BE2C (cell line): Measurements from ENCODE around the gene PRKN. TPM values are rescaled to one million over a fixed set of nuclear protein-coding genes. Genes with fewer than 3 reads are reported as not detected.

Source experiments
- DNase-seq: peaks from one replicate; pipeline ENCODE4 v3.0.0-alpha.2; 2020
- H3K27me3 ChIP-seq: fragments of 250-450 bp; sonication (Bioruptor Pico); 2 replicates; pipeline ENCODE4 v1.5.1; 2020; ENCODE audit warnings: mild to moderate bottlenecking
- H3K36me3 ChIP-seq: fragments of 250-450 bp; sonication (Bioruptor Pico); 2 replicates; pipeline ENCODE4 v1.5.1; 2020; ENCODE audit warnings: mild to moderate bottlenecking
- H3K4me1 ChIP-seq: fragments of 250-450 bp; sonication (Bioruptor Pico); 2 replicates; pipeline ENCODE4 v1.5.1; 2020
- H3K4me3 ChIP-seq: 2 replicates; pipeline ENCODE4 v1.5.1; 2011; ENCODE audit warnings: low read depth, low read length
- H3K9me3 ChIP-seq: fragments of 250-450 bp; sonication (Bioruptor Pico); 2 replicates; pipeline ENCODE4 v1.5.1; 2020
- CTCF ChIP-seq: IDR thresholded peaks from 2 replicates; pipeline ENCODE4 v1.5.1; 2012; ENCODE audit warnings: mild to moderate bottlenecking, low read depth, low read length
- polyA plus RNA-seq: library from polyadenylated mRNA; unstranded; fragments of >200 nt; gene quantifications from one replicate; pipeline ENCODE4 v1.2.1, GENCODE V29; 2012; ENCODE audit warnings: low read depth, missing spikeins; ENCODE audit not compliant: insufficient read length, insufficient read depth

PRKN gene
- 2.5 TPM for polyA plus RNA-seq

- Histone ChIP-seq H3K4me3 (peak within 1 kb of the TSS; percentile 73), H3K36me3 (no peaks in the 10 kb centered on the region), H3K9me3 (no peaks in the 10 kb centered on the region), H3K27me3 (no peaks in the 10 kb centered on the region), H3K4me1 (0 out of 2 replicates have a peak, but pooled peaks cover 4% of the 10 kb centered on the region)
- TF ChIP-seq CTCF = no peak
- peak; percentile 100 for DNase-seq
Measured at GRCh38 chr6:162727322-162728182, at the start of gene PRKN, which contains the start of gene PACRG. Gene PRKN (minus strand): TSS chr6:162727766. Gene PACRG (plus strand): TSS chr6:162727974.

- peaks cover 12% of the 10 kb centered on the region for H3K4me1 ChIP-seq
- no peak for TF ChIP-seq CTCF
- H3K36me3 ChIP-seq = no peaks in the 10 kb centered on the region
- no peak for DNase-seq
- no peaks in the 10 kb centered on the region for H3K27me3 ChIP-seq
- H3K4me3 ChIP-seq = no peak overlapping the region
- H3K9me3 ChIP-seq = no peaks in the 10 kb centered on the region
Measured at GRCh38 chr6:162777091-162777490, 49.5 kb upstream of the PRKN start.

- Histone ChIP-seq H3K9me3 (no peaks in the 10 kb centered on the region), H3K27me3 (no peaks in the 10 kb centered on the region), H3K4me1 (peaks cover 12% of the 10 kb centered on the region), H3K36me3 (no peaks in the 10 kb centered on the region), H3K4me3 (no peak overlapping the region)
- TF ChIP-seq CTCF = no peak
- DNase-seq = peak; percentile 55
Measured at GRCh38 chr6:162773996-162774395, 46.4 kb upstream of the PRKN start.

GRCh38 chr6:162772466-162772865, 44.9 kb upstream of the PRKN start:
- DNase-seq = no peak

GRCh38 chr6:162770955-162771354, 43.4 kb upstream of the PRKN start:
- TF ChIP-seq CTCF = no peak
- Histone ChIP-seq H3K4me3 (no peak overlapping the region), H3K9me3 (no peaks in the 10 kb centered on the region), H3K4me1 (peaks cover 12% of the 10 kb centered on the region), H3K27me3 (no peaks in the 10 kb centered on the region), H3K36me3 (no peaks in the 10 kb centered on the region)
- DNase-seq = no peak

More at GRCh38 chr6:162772466-162772865, 44.9 kb upstream of the PRKN start:
- H3K4me3 ChIP-seq = no peak overlapping the region
- no peaks in the 10 kb centered on the region for H3K36me3 ChIP-seq
- no peaks in the 10 kb centered on the region for H3K27me3 ChIP-seq
- no peaks in the 10 kb centered on the region for H3K9me3 ChIP-seq
- TF ChIP-seq CTCF = no peak
- peaks cover 12% of the 10 kb centered on the region for H3K4me1 ChIP-seq

- no peak for DNase-seq
- H3K27me3 ChIP-seq = no peaks in the 10 kb centered on the region
- no peaks in the 10 kb centered on the region for H3K36me3 ChIP-seq
- TF ChIP-seq CTCF = no peak
- H3K4me3 ChIP-seq = no peak overlapping the region
- no peaks in the 10 kb centered on the region for H3K9me3 ChIP-seq
- peaks cover 12% of the 10 kb centered on the region for H3K4me1 ChIP-seq
Measured at GRCh38 chr6:162770136-162770535, 42.6 kb upstream of the PRKN start.
